Spleen (tissue), 13 donors: Measurements from ENCODE around the gene DBT. TPM values are rescaled to one million over a fixed set of nuclear protein-coding genes. Genes with fewer than 3 reads are reported as not detected.
"Not testable (repeated sequence)": the region's sequence is repeated elsewhere in the genome, so short reads cannot be mapped to it uniquely, and the experiment has no call there.

Source experiments
- DNase-seq: peaks from one replicate; pipeline ENCODE4 v3.0.0-alpha.2; 2020
- H3K27ac ChIP-seq, 8 donors: fragments of 200-600 bp; sonication (generic) in 7 of 8; 1 replicate in 4 of 8; 2 replicates in 4 of 8; pipeline versions ENCODE4 v1.5.0 to v1.8.0; 2016 to 2021; ENCODE audit warnings: inconsistent platforms in 4 of 8, mild to moderate bottlenecking in 4 of 8, moderate library complexity in 1 of 8
- H3K27me3 ChIP-seq, 7 donors: fragments of 200-600 bp; sonication (generic) in 6 of 7; replicated peaks in 1 of 7; 1 replicate in 4 of 7; 2 replicates in 3 of 7; pipeline versions ENCODE4 v1.5.0 to v1.8.0; 2016 to 2021; ENCODE audit warnings: inconsistent platforms in 3 of 7, mild to moderate bottlenecking in 1 of 7
- H3K36me3 ChIP-seq, 6 donors: fragments of 200-600 bp; sonication (generic) in 5 of 6; 1 replicate in 4 of 6; 2 replicates in 2 of 6; pipeline versions ENCODE4 v1.5.0 to v1.8.0; 2016 to 2021; ENCODE audit warnings: inconsistent platforms in 2 of 6
- H3K4me1 ChIP-seq, 6 donors: fragments of 200-600 bp; sonication (generic) in 5 of 6; 1 replicate in 3 of 6; 2 replicates in 3 of 6; pipeline versions ENCODE4 v1.5.0 to v1.8.0; 2016 to 2021; ENCODE audit warnings: inconsistent platforms in 3 of 6
- H3K4me3 ChIP-seq, 8 donors: fragments of 200-600 bp; sonication (generic) in 7 of 8; 1 replicate in 4 of 8; 2 replicates in 4 of 8; pipeline versions ENCODE4 v1.5.0 to v1.8.0; 2016 to 2021; ENCODE audit warnings: inconsistent platforms in 4 of 8, mild to moderate bottlenecking in 4 of 8, moderate library complexity in 2 of 8
- H3K9me3 ChIP-seq, 8 donors: fragments of 200-600 bp; sonication (generic) in 7 of 8; 1 replicate in 4 of 8; 2 replicates in 4 of 8; pipeline versions ENCODE4 v1.5.0 to v1.8.0; 2016 to 2021; ENCODE audit warnings: inconsistent platforms in 4 of 8
- CTCF ChIP-seq, 11 experiments: fragments of 200-600 bp in 7 of 11; fragments of 450-650 bp in 4 of 11; sonication (generic) in 4 of 11; IDR thresholded peaks in 8 of 11; conservative IDR thresholded peaks in 3 of 11; 1 replicate in 7 of 11; 2 replicates in 4 of 11; pipeline versions ENCODE4 v1.4.0 to v1.8.0; 2016 to 2021; ENCODE audit warnings: antibody characterized with exemption in 11 of 11, inconsistent platforms in 4 of 11, mild to moderate bottlenecking in 1 of 11
- POLR2A ChIP-seq, 3 donors: fragments of 450-650 bp; IDR thresholded peaks; one replicate each; pipeline ENCODE4 v1.5.1; 2017; ENCODE audit warnings: antibody characterized with exemption in 3 of 3, mild to moderate bottlenecking in 1 of 3
- POLR2AphosphoS5 ChIP-seq, 3 donors: sonication (generic); formaldehyde crosslinking; IDR thresholded peaks; one replicate each; pipeline ENCODE4 v1.5.1; 2017; ENCODE audit warnings: antibody characterized with exemption in 3 of 3
- WGBS, 5 donors: extraction: QIAGEN DNeasy Blood & Tissue Kit in 3 of 5; methylation state at CpG; one replicate each; pipeline versions ENCODE4 v1.1.5 to v1.1.7; 2013 to 2018; 5-methylcytosine and 5-hydroxymethylcytosine counted together
- intact Hi-C: fragments of 100-400 bp; cut with DNase I; formaldehyde crosslinking; loops from one replicate; pipeline ENCODE4 v1.15.0; 2023; ENCODE audit warnings: low total_unique reads
- long read RNA-seq, 2 donors: transcript quantifications; one replicate each; lab custom pipeline, GENCODE V29; 2026
- polyA plus RNA-seq, 3 donors: library from polyadenylated mRNA; stranded (reverse); fragments of 200-250 nt; gene quantifications; one replicate each; pipeline ENCODE4 v1.2.1, GENCODE V29; 2013
- total RNA-seq, 7 donors: library from RNA; depleted of rRNA in 3 of 7; stranded (reverse); fragments of >200 nt in 3 of 7; fragmentation: NEBNext Ultra II Directional in 4 of 7; extraction: Animal tissue kit (Norgen Biotek cat#: 25700) in 4 of 7; gene quantifications; one replicate each; pipeline versions ENCODE4 v1.1.0 to v1.2.1, GENCODE V29; 2016 to 2021
- donor health status: healthy with polysubstance abuse.
- donor health status: DM: no; HTN: no; CAD: no; lungs with moderate emphysema.
- donor health status: DM: no; HTN: no; CAD: no.
- donor health status: Bipolar disorder and iron deficiency.
- donor health status: healthy.
- donor health status: DM: no; HTN: no; CAD: no.
- donor health status: DM: yes; HTN: yes; CAD: no.

Gene DBT
- total RNA-seq (10 to 100 TPM in 3 of 7 donors, 1 to 10 TPM in 4; 5.5 to 13.4 (median 9.9) TPM), polyA plus RNA-seq (1 to 10 TPM; 1.8 to 2.4 (median 2.3) TPM)
- long read RNA-seq, donor 1, full-length matches to known transcripts: 5 of 5 reads
- long read RNA-seq, donor 1, partial matches to known transcripts: 0 of 5 reads
- long read RNA-seq, donor 1, other reads (novel, unspliced or antisense): 0 of 5 reads
- long read RNA-seq, donor 2, full-length matches to known transcripts: 6 of 6 reads
- long read RNA-seq, donor 2, partial matches to known transcripts: 0 of 6 reads
- long read RNA-seq, donor 2, other reads (novel, unspliced or antisense): 0 of 6 reads

- peak; percentile 95 for DNase-seq
- peak within 1 kb of the TSS; percentile 62 to 87 (median 76) for H3K4me3 ChIP-seq
- TF ChIP-seq POLR2AphosphoS5 (IDR thresholded peaks at IDR 0.05) (peak; percentile 79 to 94 (median 92)), CTCF (IDR thresholded peaks at IDR 0.05 in 8 of 11, conservative IDR thresholded peaks at IDR 0.05 in 3 of 11) (peak in 1 of 11 experiments; percentile 12), POLR2A (IDR thresholded peaks at IDR 0.05) (peak in 1 of 3 donors; percentile 62)
- 0 to 2% (median 1%) methylated on average over 30 to 31 of the region's 31 CpGs for WGBS, 5 donors
- intact Hi-C loops: no loop called here
- H3K27ac ChIP-seq: peak within 1 kb of the TSS; percentile 72 to 90 (median 85)
- H3K27me3 ChIP-seq: no peaks in the 10 kb centered on the region
- peaks cover 0 to 55% (median 37%) of the 10 kb centered on the region in 6 donors for H3K4me1 ChIP-seq
- H3K9me3 ChIP-seq: no peaks in the 10 kb centered on the region
- no peaks in the 10 kb centered on the region for H3K36me3 ChIP-seq
Observed at GRCh38 chr1:100249537-100250257, at the start of gene DBT. Gene DBT (minus strand): TSS chr1:100249834. CDS start chr1:100249820, 14 bp downstream.

- no peak for TF ChIP-seq CTCF (IDR thresholded peaks at IDR 0.05 in 8 of 11, conservative IDR thresholded peaks at IDR 0.05 in 3 of 11)
- TF ChIP-seq POLR2AphosphoS5 (IDR thresholded peaks at IDR 0.05): no peak
- no peak for TF ChIP-seq POLR2A (IDR thresholded peaks at IDR 0.05)
- intact Hi-C loops: no loop called here
Observed at GRCh38 chr1:100298512-100298911, 48.9 kb upstream of the DBT start.

GRCh38 chr1:100296997-100297396, 47.4 kb upstream of the DBT start:
- intact Hi-C loops, H3K4me1 ChIP-seq, DNase-seq, H3K27ac ChIP-seq, H3K4me3 ChIP-seq, H3K9me3 ChIP-seq, H3K27me3 ChIP-seq: not testable (repeated sequence)
- H3K36me3 ChIP-seq: peaks cover 0 to 29% (median 11%) of the 10 kb centered on the region in 6 donors

More at GRCh38 chr1:100298512-100298911, 48.9 kb upstream of the DBT start:
- DNase-seq: no peak
- no peaks in the 10 kb centered on the region for H3K4me1 ChIP-seq
- no peaks in the 10 kb centered on the region for H3K27me3 ChIP-seq
- no peak overlapping the region for H3K4me3 ChIP-seq
- H3K9me3 ChIP-seq: peaks cover 0 to 6% (median 2%) of the 10 kb centered on the region in 8 donors
- H3K27ac ChIP-seq: no peak overlapping the region
- WGBS, 5 donors: 91 to 93% (median 93%) methylated on average over 4 of the region's 4 CpGs
- peaks cover 0 to 14% (median 0%) of the 10 kb centered on the region in 6 donors for H3K36me3 ChIP-seq

GRCh38 chr1:100296140-100296539, 46.5 kb upstream of the DBT start:
- Histone ChIP-seq H3K4me3 (no peak overlapping the region), H3K27ac (no peak overlapping the region), H3K27me3 (no peaks in the 10 kb centered on the region), H3K9me3 (peaks cover 0 to 6% (median 2%) of the 10 kb centered on the region in 8 donors), H3K36me3 (peaks cover 0 to 37% (median 19%) of the 10 kb centered on the region in 6 donors), H3K4me1 (no peaks in the 10 kb centered on the region)
- DNase-seq: no peak
- WGBS, 5 donors: 94 to 95% (median 94%) methylated on average over 8 of the region's 8 CpGs
- intact Hi-C loops: no loop called here
- no peak for TF ChIP-seq CTCF (IDR thresholded peaks at IDR 0.05 in 8 of 11, conservative IDR thresholded peaks at IDR 0.05 in 3 of 11)
- no peak for TF ChIP-seq POLR2A (IDR thresholded peaks at IDR 0.05)
- no peak for TF ChIP-seq POLR2AphosphoS5 (IDR thresholded peaks at IDR 0.05)
